ENCODE results near the gene GMCL2. TPM values are rescaled to one million over a fixed set of nuclear protein-coding genes. Genes with fewer than 3 reads are reported as not detected.

GMCL2 gene
- total and polyA plus RNA-seq, 2 experiments from 2014 or later: not detected

- WGBS (ENCODE audit: low lambda C conversion rate, missing lambda C conversion rate): 35% methylated on average over 27 of the region's 30 CpGs
- H3K27ac ChIP-seq: peak overlapping the region; percentile 43
These were observed 16.6 kb upstream of the GMCL2 start for GRCh38 chr5:178203670-178204181.

GRCh38 chr5:178202541-178202940 is 15.4 kb upstream of the GMCL2 start:
- Histone ChIP-seq H3K36me3 (replicated peaks; ENCODE audit: insufficient read depth, low read depth) (no peaks in the 10 kb centered on the region), H3K9me2 (replicated peaks; ENCODE audit: insufficient read depth) (no peaks in the 10 kb centered on the region), H3K4me2 (no peak overlapping the region), H3K4me1 (ENCODE audit: insufficient read depth) (peaks cover 20% of the 10 kb centered on the region), H2AFZ (no peak overlapping the region), H3K27ac (no peak overlapping the region), H3K27me3 (no peaks in the 10 kb centered on the region), H3K9me3 (ENCODE audit: low read depth) (no peaks in the 10 kb centered on the region), H4K20me1 (ENCODE audit: insufficient read depth, poor library complexity, severe bottlenecking) (peaks cover 25% of the 10 kb centered on the region), H3K4me3 (no peak overlapping the region), H3K79me2 (peaks cover 25% of the 10 kb centered on the region)
- no peak for TF ChIP-seq CTCF (IDR thresholded peaks at IDR 0.05; ENCODE audit: poor library complexity)
- no peak for TF ChIP-seq EZH2phosphoT487 (IDR thresholded peaks at IDR 0.05; ENCODE audit: low read depth, severe bottlenecking, unreplicated experiment)
- no peak for TF ChIP-seq EZH2 (IDR thresholded peaks at IDR 0.05; ENCODE audit: borderline replicate concordance)
- 98% methylated on average over 10 of the region's 10 CpGs for WGBS (ENCODE audit: low lambda C conversion rate, missing lambda C conversion rate)
- no peak for DNase-seq (ENCODE audit: low spot score)

More at GRCh38 chr5:178203670-178204181, 16.6 kb upstream of the GMCL2 start:
- Histone ChIP-seq H3K36me3 (replicated peaks; ENCODE audit: insufficient read depth, low read depth) (no peaks in the 10 kb centered on the region), H3K4me2 (peak overlapping the region; percentile 91), H3K4me1 (ENCODE audit: insufficient read depth) (peaks cover 26% of the 10 kb centered on the region), H3K79me2 (peaks cover 37% of the 10 kb centered on the region), H2AFZ (peak overlapping the region; percentile 77), H3K9me3 (ENCODE audit: low read depth) (no peaks in the 10 kb centered on the region), H3K27me3 (no peaks in the 10 kb centered on the region), H3K4me3 (peak overlapping the region; percentile 68), H3K9me2 (replicated peaks; ENCODE audit: insufficient read depth) (no peaks in the 10 kb centered on the region), H4K20me1 (ENCODE audit: insufficient read depth, poor library complexity, severe bottlenecking) (peaks cover 37% of the 10 kb centered on the region)
- TF ChIP-seq CTCF (IDR thresholded peaks at IDR 0.05; ENCODE audit: poor library complexity) (no peak), EZH2 (IDR thresholded peaks at IDR 0.05; ENCODE audit: borderline replicate concordance) (no peak), EZH2phosphoT487 (IDR thresholded peaks at IDR 0.05; ENCODE audit: low read depth, severe bottlenecking, unreplicated experiment) (no peak)
- no peak for DNase-seq (ENCODE audit: low spot score)

- Histone ChIP-seq H3K27me3 (no peaks in the 10 kb centered on the region), H3K27ac (no peak overlapping the region), H3K9me3 (ENCODE audit: low read depth) (no peaks in the 10 kb centered on the region), H4K20me1 (ENCODE audit: insufficient read depth, poor library complexity, severe bottlenecking) (peaks cover 18% of the 10 kb centered on the region), H2AFZ (no peak overlapping the region), H3K4me3 (no peak overlapping the region), H3K4me1 (ENCODE audit: insufficient read depth) (peaks cover 14% of the 10 kb centered on the region), H3K36me3 (replicated peaks; ENCODE audit: insufficient read depth, low read depth) (no peaks in the 10 kb centered on the region), H3K4me2 (no peak overlapping the region), H3K9me2 (replicated peaks; ENCODE audit: insufficient read depth) (no peaks in the 10 kb centered on the region), H3K79me2 (peaks cover 19% of the 10 kb centered on the region)
- 51% methylated on average over 2 of the region's 2 CpGs for WGBS (ENCODE audit: low lambda C conversion rate, missing lambda C conversion rate)
- no peak for DNase-seq (ENCODE audit: low spot score)
- TF ChIP-seq CTCF (IDR thresholded peaks at IDR 0.05; ENCODE audit: poor library complexity) (no peak), EZH2 (IDR thresholded peaks at IDR 0.05; ENCODE audit: borderline replicate concordance) (no peak), EZH2phosphoT487 (IDR thresholded peaks at IDR 0.05; ENCODE audit: low read depth, severe bottlenecking, unreplicated experiment) (no peak)
These were observed 14.7 kb upstream of the GMCL2 start for GRCh38 chr5:178201927-178202235.
